K562 (cell line): ENCODE data around the gene SHBG. TPM values are rescaled to one million over a fixed set of nuclear protein-coding genes. Genes with fewer than 3 reads are reported as not detected.
A peak's percentile ranks its signal among the peaks of the same experiment; 100 is the strongest.

ENCODE experiments used
- ARID3B ChIP-seq: fragments of 250-450 bp; sonication (Bioruptor Pico); IDR thresholded peaks from 2 replicates; pipeline ENCODE4 v1.4.0; 2020; ENCODE audit warnings: borderline replicate concordance
- CCAR2 ChIP-seq: fragments of 200-400 bp; formaldehyde crosslinking; IDR thresholded peaks from 2 replicates; pipeline ENCODE4 v1.6.1; 2017; ENCODE audit warnings: mild to moderate bottlenecking, low read depth, low read length
- EHMT2 ChIP-seq: fragments of 450-650 bp; IDR thresholded peaks from 2 replicates; pipeline ENCODE4 v1.6.1; 2018; ENCODE audit warnings: antibody characterized with exemption
- FUS ChIP-seq: fragments of 200-400 bp; formaldehyde crosslinking; optimal IDR thresholded peaks from 2 replicates; pipeline ENCODE3; 2017; ENCODE audit warnings: low read depth, low read length
- HDAC2 ChIP-seq: fragments of 450-650 bp; IDR thresholded peaks from 2 replicates; pipeline ENCODE4 v1.6.1; 2016; ENCODE audit warnings: mild to moderate bottlenecking
- MCM7 ChIP-seq, 2 experiments: fragments of 450-650 bp; IDR thresholded peaks; 2 replicates each; pipeline ENCODE4 v1.6.1; 2016 to 2018
- MEIS2 ChIP-seq: fragments of 450-650 bp; IDR thresholded peaks from 2 replicates; pipeline ENCODE4 v1.6.1; 2014; ENCODE audit warnings: mild to moderate bottlenecking; ENCODE audit not compliant: partially characterized antibody
- MTA3 ChIP-seq: fragments of 450-650 bp; formaldehyde crosslinking; IDR thresholded peaks from 2 replicates; pipeline ENCODE4 v1.6.1; 2017; ENCODE audit warnings: mild to moderate bottlenecking, borderline replicate concordance
- PHF21A ChIP-seq: fragments of 450-650 bp; IDR thresholded peaks from 2 replicates; pipeline ENCODE4 v1.6.1; 2017; ENCODE audit warnings: low read depth, borderline replicate concordance
- RBM14 ChIP-seq: fragments of 200-400 bp; formaldehyde crosslinking; IDR thresholded peaks from 2 replicates; pipeline ENCODE4 v1.6.1; 2018; ENCODE audit warnings: low read depth, mild to moderate bottlenecking, low read length, moderate library complexity, borderline replicate concordance; ENCODE audit not compliant: insufficient read depth
- RBM39 ChIP-seq: fragments of 200-400 bp; formaldehyde crosslinking; optimal IDR thresholded peaks from 2 replicates; pipeline ENCODE3; 2018; ENCODE audit warnings: low read depth, low read length
- SMARCE1 ChIP-seq: fragments of 450-650 bp; IDR thresholded peaks from 2 replicates; pipeline ENCODE4 v1.7.1; 2016; ENCODE audit warnings: mild to moderate bottlenecking
- TAF7 ChIP-seq: fragments of 450-650 bp; IDR thresholded peaks from 2 replicates; pipeline ENCODE4 v1.6.1; 2016; ENCODE audit warnings: missing genetic modification characterization, missing compliant biosample characterization
- ZBTB43 ChIP-seq: sonication (generic); formaldehyde crosslinking; IDR thresholded peaks from 2 replicates; pipeline ENCODE4 v1.8.0; 2023; ENCODE audit warnings: mild to moderate bottlenecking, missing genetic modification reagents
- ZKSCAN3 ChIP-seq: fragments of 250-450 bp; sonication (Bioruptor Pico); IDR thresholded peaks from 2 replicates; pipeline ENCODE4 v1.4.0; 2020
- ZNF212 ChIP-seq: fragments of 450-650 bp; formaldehyde crosslinking; IDR thresholded peaks from 2 replicates; pipeline ENCODE4 v1.4.0; 2020; ENCODE audit warnings: mild to moderate bottlenecking
- ZSCAN32 ChIP-seq: fragments of 450-650 bp; formaldehyde crosslinking; IDR thresholded peaks from 2 replicates; pipeline ENCODE4 v1.4.0; 2020; ENCODE audit warnings: mild to moderate bottlenecking, moderate library complexity
- polyA plus RNA-seq, 8 experiments: library from polyadenylated mRNA; depleted of rRNA in 4 of 8; stranded (reverse) in 5 of 8; unstranded in 3 of 8; fragments of >200 nt; fragmentation: Nextera tagmentation in 2 of 8; fragmentation: Illumina TruSeq in 1 of 8; extraction: Ambion mirVana in 2 of 8; extraction: Trizol in 1 of 8; gene quantifications; 2 replicates each; pipeline versions ENCODE4 v1.2.1 to v1.2.3, GENCODE V29; 2011 to 2014; ENCODE audit warnings: inconsistent platforms in 1 of 8, missing spikeins in 1 of 8
- total RNA-seq, 7 experiments: library from RNA; depleted of rRNA in 6 of 7; stranded (reverse); fragments of >200 nt in 6 of 7; fragmentation: Illumina TruSeq in 2 of 7; extraction: Trizol in 2 of 7; gene quantifications; 2 replicates each; pipeline versions ENCODE4 v1.2.1 to v1.2.3, GENCODE V29; 2011 to 2021; ENCODE audit warnings: low replicate concordance in 1 of 7
- TF ChIP-seq, protein P1 (sequence below): fragments of 450-650 bp; formaldehyde crosslinking; IDR thresholded peaks from 2 replicates; pipeline ENCODE4 v1.4.0; 2020; ENCODE audit warnings: mild to moderate bottlenecking
- TF ChIP-seq, protein P2 (sequence below), 2 experiments: fragments of 450-650 bp; conservative IDR thresholded peaks; 2 replicates each; pipeline ENCODE4 v1.6.1; 2017; ENCODE audit warnings: mild to moderate bottlenecking in 2 of 2, moderate library complexity in 2 of 2
- TF ChIP-seq, protein P3 (sequence below): fragments of 250-450 bp; sonication (Bioruptor Pico); IDR thresholded peaks from 2 replicates; pipeline ENCODE4 v1.8.0; 2021; ENCODE audit warnings: mild to moderate bottlenecking, moderate library complexity

The SHBG gene
- total and polyA plus RNA-seq, 9 of the 15 experiments (the other 6 are each of a cell fraction or from before 2014, with no cell fraction given) = not detected

DNA sequence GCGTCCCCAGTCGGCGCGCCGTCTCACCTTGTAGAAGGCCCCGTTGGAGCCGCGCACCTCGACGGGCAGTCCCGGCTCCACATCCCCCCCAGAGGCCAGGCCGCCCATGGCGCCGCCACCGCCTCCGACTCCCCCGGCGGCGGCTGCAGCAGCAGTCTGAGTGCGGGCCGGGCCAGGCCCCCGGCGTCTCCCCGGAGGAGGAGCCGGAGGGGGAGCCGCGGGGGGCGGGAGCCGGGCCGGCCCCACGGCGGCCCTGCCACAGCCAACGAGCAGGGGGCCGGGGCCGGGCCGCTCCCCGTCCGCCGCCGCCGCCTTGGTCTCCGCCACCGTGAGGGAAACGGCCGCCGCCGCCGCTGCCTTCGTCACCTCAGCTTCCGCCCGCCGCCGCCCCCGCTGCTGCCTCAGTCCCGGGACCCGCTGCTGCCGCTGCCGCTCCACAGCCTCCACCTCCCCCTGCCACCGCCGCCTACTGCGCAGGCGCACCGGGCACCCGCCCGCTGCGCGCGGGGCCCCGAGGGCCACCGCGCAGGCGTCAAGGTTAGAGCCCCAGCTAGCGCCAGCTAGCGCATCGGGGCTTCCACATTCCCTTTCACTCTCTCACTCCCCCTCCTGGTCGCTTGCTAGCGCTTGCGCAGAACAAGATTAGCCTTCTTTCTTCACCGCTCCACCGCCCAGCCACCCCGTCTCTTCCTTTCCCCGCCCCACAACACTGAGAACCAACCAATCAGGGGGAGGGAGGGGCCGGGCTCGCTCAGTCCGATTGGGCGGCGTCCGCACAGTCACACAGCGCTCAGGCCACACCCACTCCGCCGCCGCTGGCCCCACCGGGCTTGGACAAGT is 15.3 kb upstream of the SHBG start, which contains the start of gene FXR2 (continued):
- TF ChIP-seq RBM14 = no peak
- TF ChIP-seq EHMT2 = no peak
- no peak for TF ChIP-seq PHF21A
- no peak for TF ChIP-seq ARID3B
- TF ChIP-seq RBM39 = no peak
- no peak for TF ChIP-seq ZBTB43 (CRISPR knock-in tag)
- TF ChIP-seq FUS = no peak
- TF ChIP-seq, protein P1, sequence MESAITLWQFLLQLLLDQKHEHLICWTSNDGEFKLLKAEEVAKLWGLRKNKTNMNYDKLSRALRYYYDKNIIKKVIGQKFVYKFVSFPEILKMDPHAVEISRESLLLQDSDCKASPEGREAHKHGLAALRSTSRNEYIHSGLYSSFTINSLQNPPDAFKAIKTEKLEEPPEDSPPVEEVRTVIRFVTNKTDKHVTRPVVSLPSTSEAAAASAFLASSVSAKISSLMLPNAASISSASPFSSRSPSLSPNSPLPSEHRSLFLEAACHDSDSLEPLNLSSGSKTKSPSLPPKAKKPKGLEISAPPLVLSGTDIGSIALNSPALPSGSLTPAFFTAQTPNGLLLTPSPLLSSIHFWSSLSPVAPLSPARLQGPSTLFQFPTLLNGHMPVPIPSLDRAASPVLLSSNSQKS (CRISPR knock-in tag) = no peak
- no peak for TF ChIP-seq HDAC2
- TF ChIP-seq MEIS2 = no peak
- TF ChIP-seq MCM7 (IDR thresholded peaks at IDR 0.05) = no peak
- TF ChIP-seq, protein P2, sequence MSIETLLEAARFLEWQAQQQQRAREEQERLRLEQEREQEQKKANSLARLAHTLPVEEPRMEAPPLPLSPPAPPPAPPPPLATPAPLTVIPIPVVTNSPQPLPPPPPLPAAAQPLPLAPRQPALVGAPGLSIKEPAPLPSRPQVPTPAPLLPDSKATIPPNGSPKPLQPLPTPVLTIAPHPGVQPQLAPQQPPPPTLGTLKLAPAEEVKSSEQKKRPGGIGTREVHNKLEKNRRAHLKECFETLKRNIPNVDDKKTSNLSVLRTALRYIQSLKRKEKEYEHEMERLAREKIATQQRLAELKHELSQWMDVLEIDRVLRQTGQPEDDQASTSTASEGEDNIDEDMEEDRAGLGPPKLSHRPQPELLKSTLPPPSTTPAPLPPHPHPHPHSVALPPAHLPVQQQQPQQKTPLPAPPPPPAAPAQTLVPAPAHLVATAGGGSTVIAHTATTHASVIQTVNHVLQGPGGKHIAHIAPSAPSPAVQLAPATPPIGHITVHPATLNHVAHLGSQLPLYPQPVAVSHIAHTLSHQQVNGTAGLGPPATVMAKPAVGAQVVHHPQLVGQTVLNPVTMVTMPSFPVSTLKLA (conservative IDR thresholded peaks at IDR 0.05) = peak in 1 of 2 experiments; percentile 54; a peak in 2 of 4 replicates
- no peak for TF ChIP-seq ZKSCAN3 (CRISPR knock-in tag)
- no peak for TF ChIP-seq TAF7 (tag)
- no peak for TF ChIP-seq CCAR2
- TF ChIP-seq ZNF212 (CRISPR knock-in tag) = no peak
- no peak for TF ChIP-seq SMARCE1
- TF ChIP-seq, protein P3, sequence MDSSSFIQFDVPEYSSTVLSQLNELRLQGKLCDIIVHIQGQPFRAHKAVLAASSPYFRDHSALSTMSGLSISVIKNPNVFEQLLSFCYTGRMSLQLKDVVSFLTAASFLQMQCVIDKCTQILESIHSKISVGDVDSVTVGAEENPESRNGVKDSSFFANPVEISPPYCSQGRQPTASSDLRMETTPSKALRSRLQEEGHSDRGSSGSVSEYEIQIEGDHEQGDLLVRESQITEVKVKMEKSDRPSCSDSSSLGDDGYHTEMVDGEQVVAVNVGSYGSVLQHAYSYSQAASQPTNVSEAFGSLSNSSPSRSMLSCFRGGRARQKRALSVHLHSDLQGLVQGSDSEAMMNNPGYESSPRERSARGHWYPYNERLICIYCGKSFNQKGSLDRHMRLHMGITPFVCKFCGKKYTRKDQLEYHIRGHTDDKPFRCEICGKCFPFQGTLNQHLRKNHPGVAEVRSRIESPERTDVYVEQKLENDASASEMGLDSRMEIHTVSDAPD (CRISPR knock-in tag) = no peak
- TF ChIP-seq MTA3 = no peak
- no peak for TF ChIP-seq ZSCAN32
